HepG2 (cell line): ENCODE data around the gene TPH1. TPM values are rescaled to one million over a fixed set of nuclear protein-coding genes. Genes with fewer than 3 reads are reported as not detected.
A peak's percentile ranks its signal among the peaks of the same experiment; 100 is the strongest.

Experiments
- ELF3 ChIP-seq: IDR thresholded peaks from 2 replicates; pipeline ENCODE4 v1.6.1; 2016; ENCODE audit warnings: missing genetic modification reagents, missing compliant biosample characterization
- ELF4 ChIP-seq: sonication (generic); formaldehyde crosslinking; IDR thresholded peaks from 2 replicates; pipeline ENCODE4 v1.5.0; 2020; ENCODE audit warnings: missing genetic modification reagents, mild to moderate bottlenecking, moderate library complexity, borderline replicate concordance
- NR2C2 ChIP-seq: sonication (generic); formaldehyde crosslinking; IDR thresholded peaks from 2 replicates; pipeline ENCODE4 v1.4.0; 2020; ENCODE audit warnings: missing genetic modification reagents, mild to moderate bottlenecking, moderate library complexity, borderline replicate concordance
- PHB2 ChIP-seq: fragments of 450-650 bp; IDR thresholded peaks from 2 replicates; pipeline ENCODE4 v1.6.1; 2018; ENCODE audit not compliant: partially characterized antibody
- PRDM15 ChIP-seq: sonication (generic); formaldehyde crosslinking; IDR thresholded peaks from 2 replicates; pipeline ENCODE4 v1.4.0; 2020; ENCODE audit warnings: missing genetic modification reagents
- SALL1 ChIP-seq: sonication (generic); formaldehyde crosslinking; IDR thresholded peaks from 2 replicates; pipeline ENCODE4 v1.8.0; 2022; ENCODE audit warnings: mild to moderate bottlenecking, missing genetic modification reagents
- SKI ChIP-seq: fragments of 450-650 bp; IDR thresholded peaks from one replicate; pipeline ENCODE4 v1.6.1; 2018; ENCODE audit warnings: mild to moderate bottlenecking; ENCODE audit not compliant: partially characterized antibody
- TARDBP ChIP-seq: sonication (generic); formaldehyde crosslinking; IDR thresholded peaks from 2 replicates; pipeline ENCODE4 v1.8.0; 2022; ENCODE audit warnings: mild to moderate bottlenecking, missing genetic modification reagents
- ZGPAT ChIP-seq: IDR thresholded peaks from 2 replicates; pipeline ENCODE4 v1.6.1; 2016; ENCODE audit warnings: mild to moderate bottlenecking
- ZHX1 ChIP-seq: sonication (generic); formaldehyde crosslinking; IDR thresholded peaks from 2 replicates; pipeline ENCODE4 v1.8.1; 2022; ENCODE audit warnings: low read depth, mild to moderate bottlenecking, missing genetic modification reagents
- ZKSCAN5 ChIP-seq: sonication (generic); formaldehyde crosslinking; IDR thresholded peaks from 2 replicates; pipeline ENCODE4 v1.5.1; 2020; ENCODE audit warnings: mild to moderate bottlenecking, missing genetic modification reagents
- ZNF124 ChIP-seq: sonication (generic); formaldehyde crosslinking; IDR thresholded peaks from 2 replicates; pipeline ENCODE4 v1.4.0; 2020; ENCODE audit warnings: missing genetic modification reagents
- ZNF20 ChIP-seq: sonication (generic); formaldehyde crosslinking; IDR thresholded peaks from 2 replicates; pipeline ENCODE4 v1.4.0; 2020; ENCODE audit warnings: mild to moderate bottlenecking, moderate library complexity, missing genetic modification reagents
- ZNF274 ChIP-seq: sonication (generic); formaldehyde crosslinking; IDR thresholded peaks from 2 replicates; pipeline ENCODE4 v1.5.1; 2020; ENCODE audit warnings: mild to moderate bottlenecking, missing genetic modification reagents
- ZNF530 ChIP-seq: sonication (generic); formaldehyde crosslinking; IDR thresholded peaks from 2 replicates; pipeline ENCODE4 v1.5.0; 2020; ENCODE audit warnings: low read depth, mild to moderate bottlenecking, missing genetic modification reagents
- ZNF713 ChIP-seq: sonication (generic); formaldehyde crosslinking; IDR thresholded peaks from 2 replicates; pipeline ENCODE4 v1.4.0; 2020; ENCODE audit warnings: mild to moderate bottlenecking, missing genetic modification reagents
- polyA plus RNA-seq, 8 experiments: library from polyadenylated mRNA; depleted of rRNA in 3 of 8; stranded (reverse) in 7 of 8; unstranded in 1 of 8; fragments of >200 nt; fragmentation: Illumina TruSeq in 4 of 8; extraction: Trizol in 4 of 8; gene quantifications; 2 replicates each; pipeline versions ENCODE4 v1.2.1 to v1.2.3, GENCODE V29; 2011 to 2016; ENCODE audit warnings: low read depth in 4 of 8, missing spikeins in 1 of 8, mixed read lengths in 1 of 8; ENCODE audit not compliant: insufficient read depth in 1 of 8
- total RNA-seq, 5 experiments: library from RNA; depleted of rRNA; stranded (reverse); fragments of >200 nt; fragmentation: Illumina TruSeq; extraction: Trizol; gene quantifications; 2 replicates each; pipeline ENCODE4 v1.2.3, GENCODE V29; 2016; ENCODE audit warnings: low read depth in 1 of 5
- TF ChIP-seq, protein P1 (sequence below): sonication (generic); formaldehyde crosslinking; IDR thresholded peaks from 2 replicates; pipeline ENCODE4 v1.4.0; 2020; ENCODE audit warnings: missing genetic modification reagents
- TF ChIP-seq, protein P2 (sequence below): IDR thresholded peaks from 2 replicates; pipeline ENCODE4 v1.6.1; 2012; ENCODE audit warnings: inconsistent platforms
- TF ChIP-seq, protein P3 (sequence below): sonication (generic); formaldehyde crosslinking; IDR thresholded peaks from 2 replicates; pipeline ENCODE4 v1.8.1; 2023; ENCODE audit warnings: mild to moderate bottlenecking, moderate library complexity, missing genetic modification reagents

The TPH1 gene
- total and polyA plus RNA-seq, 2 of the 13 experiments (the other 11 are each of a cell fraction or from before 2014, with no cell fraction given), result 0.26 to 0.53 TPM

- TF ChIP-seq, protein P1, sequence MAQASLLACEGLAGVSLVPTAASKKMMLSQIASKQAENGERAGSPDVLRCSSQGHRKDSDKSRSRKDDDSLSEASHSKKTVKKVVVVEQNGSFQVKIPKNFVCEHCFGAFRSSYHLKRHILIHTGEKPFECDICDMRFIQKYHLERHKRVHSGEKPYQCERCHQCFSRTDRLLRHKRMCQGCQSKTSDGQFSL (CRISPR knock-in tag), result 0 out of 2 replicates have a peak, but pooled peaks have one; percentile 50
- TF ChIP-seq, protein P2, sequence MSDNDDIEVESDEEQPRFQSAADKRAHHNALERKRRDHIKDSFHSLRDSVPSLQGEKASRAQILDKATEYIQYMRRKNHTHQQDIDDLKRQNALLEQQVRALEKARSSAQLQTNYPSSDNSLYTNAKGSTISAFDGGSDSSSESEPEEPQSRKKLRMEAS, result peak; percentile 86
- TF ChIP-seq ZHX1 (peak; percentile 52), TARDBP (CRISPR knock-in tag) (peak; percentile 13; the same call in 1 of the 2 replicates), SKI (peak; percentile 42), ELF4 (CRISPR knock-in tag) (peak; percentile 89), PRDM15 (CRISPR knock-in tag) (no peak), PHB2 (no peak), ELF3 (CRISPR knock-in tag) (peak; percentile 25), ZNF124 (CRISPR knock-in tag) (peak; percentile 69), ZNF20 (CRISPR knock-in tag) (no peak), ZKSCAN5 (CRISPR knock-in tag) (no peak), ZNF530 (CRISPR knock-in tag) (no peak), ZNF274 (peak; percentile 35; the same call in 1 of the 2 replicates), ZNF713 (no peak), NR2C2 (CRISPR knock-in tag) (no peak), SALL1 (CRISPR knock-in tag) (peak; percentile 52; the same call in 1 of the 2 replicates), ZGPAT (CRISPR knock-in tag) (peak; percentile 77)
- TF ChIP-seq, protein P3, sequence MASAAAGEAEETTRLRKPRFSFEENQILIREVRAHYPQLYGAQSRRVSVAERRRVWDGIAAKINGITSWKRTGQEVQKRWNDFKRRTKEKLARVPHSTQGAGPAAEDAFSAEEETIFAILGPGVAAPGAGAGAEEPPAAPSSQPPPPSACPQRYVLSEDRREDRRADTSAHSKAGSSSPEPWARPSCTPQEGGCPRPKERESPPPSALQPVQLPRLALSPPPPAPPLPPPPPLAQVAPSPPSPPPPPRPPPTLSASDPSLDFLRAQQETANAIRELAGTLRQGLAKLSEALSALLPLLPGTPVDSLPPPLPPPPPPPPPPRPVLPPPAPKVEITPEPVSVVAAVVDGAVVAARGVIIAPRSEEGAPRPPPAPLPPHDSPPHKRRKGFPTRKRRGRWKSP (CRISPR knock-in tag), result peak; percentile 63
These were observed 32.9 kb downstream of the TPH1 start, which contains the start of gene SERGEF (continued) for GRCh38 chr11:18012906-18013781.
